Daoy (cell line): ENCODE results near the gene POLR2E. TPM values are rescaled to one million over a fixed set of nuclear protein-coding genes. Genes with fewer than 3 reads are reported as not detected.

Experiments used
- DNase-seq: peaks from one replicate; pipeline ENCODE4 v3.0.0-alpha.2; 2015; ENCODE audit warnings: low read depth
- total RNA-seq: library from RNA; depleted of rRNA; stranded (reverse); fragments of >200 nt; shearing (Covaris generic); gene quantifications from 2 replicates; pipeline ENCODE4 v1.2.3, GENCODE V29; 2014

The POLR2E gene
- total RNA-seq, 1 experiment from 2014 or later = 124 TPM

GRCh38 chr19:1081301-1082164 lies 13.6 kb downstream of the POLR2E start:
- no peak for DNase-seq

- DNase-seq = no peak
Measured at GRCh38 chr19:1080360-1081161, 14.6 kb downstream of the POLR2E start.

DNA sequence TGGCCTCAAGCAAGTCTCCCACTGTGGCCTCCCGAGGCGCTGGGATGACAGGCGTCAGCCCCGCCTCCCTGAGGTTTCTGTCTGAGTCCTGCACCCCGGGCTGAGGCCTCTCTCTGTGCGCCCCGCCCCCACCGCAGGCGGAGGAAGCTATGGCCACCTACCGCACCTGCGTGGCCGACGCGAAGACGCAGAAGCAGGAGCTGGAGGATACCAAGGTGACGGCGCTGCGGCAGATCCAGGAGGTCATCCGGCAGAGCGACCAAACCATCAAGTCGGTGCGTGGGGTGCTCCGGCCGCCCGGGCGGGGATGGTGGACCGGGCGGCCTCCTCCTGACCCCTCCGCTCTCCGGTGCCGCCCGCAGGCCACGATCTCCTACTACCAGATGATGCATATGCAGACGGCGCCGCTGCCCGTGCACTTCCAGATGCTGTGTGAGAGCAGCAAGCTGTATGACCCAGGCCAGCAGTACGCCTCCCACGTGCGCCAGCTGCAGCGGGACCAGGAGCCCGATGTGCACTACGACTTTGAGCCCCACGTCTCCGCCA lies 15.5 kb downstream of the POLR2E start:
- no peak for DNase-seq

- DNase-seq = peak; percentile 56
Measured at GRCh38 chr19:1076951-1077350, 18.2 kb downstream of the POLR2E start.

GRCh38 chr19:1076046-1076386 lies 19.2 kb downstream of the POLR2E start:
- DNase-seq = no peak

DNA sequence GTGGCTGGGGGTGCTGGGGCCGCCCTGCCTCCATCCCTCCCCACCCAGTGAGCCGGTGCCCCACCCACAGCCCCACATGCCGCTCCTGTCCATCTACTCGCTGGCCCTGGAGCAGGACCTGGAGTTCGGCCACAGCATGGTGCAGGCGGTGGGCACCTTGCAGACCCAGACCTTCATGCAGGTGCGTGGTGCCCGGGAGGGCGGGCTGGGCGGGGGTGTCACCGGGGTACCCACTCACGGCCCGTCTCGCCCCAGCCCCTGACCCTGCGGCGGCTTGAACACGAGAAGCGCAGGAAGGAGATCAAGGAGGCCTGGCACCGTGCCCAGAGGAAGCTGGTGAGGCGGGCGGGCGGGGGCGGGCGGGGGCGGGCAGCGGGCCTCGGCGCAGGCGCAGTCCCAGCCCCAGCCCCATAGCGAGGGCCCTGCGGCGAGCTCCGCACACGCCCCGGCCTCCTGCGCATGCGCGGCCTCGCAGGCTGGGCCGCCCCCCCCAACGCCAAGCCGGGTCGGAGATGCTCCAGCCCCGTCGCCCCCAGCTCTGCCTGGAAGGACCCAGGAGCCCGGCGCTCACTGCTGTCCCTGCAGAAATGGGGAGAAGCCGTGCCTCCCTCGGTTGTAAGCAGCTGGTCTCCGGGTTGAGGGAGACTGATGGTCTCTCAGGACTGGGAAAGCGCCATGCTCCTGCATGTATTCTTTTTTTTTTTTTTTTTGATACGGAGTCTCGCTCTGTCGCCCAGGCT lies 20.5 kb downstream of the POLR2E start:
- peak; percentile 91 for DNase-seq

DNA sequence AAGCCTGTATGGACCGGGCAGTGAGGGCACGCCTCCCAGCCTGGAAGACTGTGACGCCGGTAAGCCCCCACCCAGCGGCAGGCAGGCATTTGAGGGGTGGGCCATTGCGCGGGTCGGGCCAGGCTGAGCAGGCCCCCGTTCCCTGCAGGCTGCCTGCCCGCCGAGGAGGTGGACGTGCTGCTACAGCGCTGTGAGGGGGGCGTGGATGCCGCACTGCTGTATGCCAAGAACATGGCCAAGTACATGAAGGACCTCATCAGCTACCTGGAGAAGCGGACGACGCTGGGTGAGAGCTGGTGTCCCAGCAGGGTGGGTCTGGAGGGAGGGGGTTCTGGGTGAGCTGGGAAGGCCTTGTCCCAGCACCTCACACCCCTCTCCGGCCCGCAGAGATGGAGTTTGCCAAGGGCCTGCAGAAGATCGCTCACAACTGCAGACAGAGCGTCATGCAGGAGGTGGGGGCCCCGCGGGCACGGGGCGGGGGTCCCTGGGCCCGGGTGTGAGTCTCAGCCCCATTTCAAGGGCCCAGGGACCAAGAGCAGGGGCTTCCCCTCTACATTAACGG lies 21.1 kb downstream of the POLR2E start:
- DNase-seq = no peak

GRCh38 chr19:1073063-1073955 lies 21.9 kb downstream of the POLR2E start:
- no peak for DNase-seq

GRCh38 chr19:1072371-1073015 lies 22.7 kb downstream of the POLR2E start:
- DNase-seq = no peak

GRCh38 chr19:1070931-1071791 lies 24.0 kb downstream of the POLR2E start:
- no peak for DNase-seq

GRCh38 chr19:1070576-1070930 lies 24.6 kb downstream of the POLR2E start:
- DNase-seq = peak; percentile 51

GRCh38 chr19:1069009-1069779 lies 26.0 kb downstream of the POLR2E start:
- no peak for DNase-seq

DNA sequence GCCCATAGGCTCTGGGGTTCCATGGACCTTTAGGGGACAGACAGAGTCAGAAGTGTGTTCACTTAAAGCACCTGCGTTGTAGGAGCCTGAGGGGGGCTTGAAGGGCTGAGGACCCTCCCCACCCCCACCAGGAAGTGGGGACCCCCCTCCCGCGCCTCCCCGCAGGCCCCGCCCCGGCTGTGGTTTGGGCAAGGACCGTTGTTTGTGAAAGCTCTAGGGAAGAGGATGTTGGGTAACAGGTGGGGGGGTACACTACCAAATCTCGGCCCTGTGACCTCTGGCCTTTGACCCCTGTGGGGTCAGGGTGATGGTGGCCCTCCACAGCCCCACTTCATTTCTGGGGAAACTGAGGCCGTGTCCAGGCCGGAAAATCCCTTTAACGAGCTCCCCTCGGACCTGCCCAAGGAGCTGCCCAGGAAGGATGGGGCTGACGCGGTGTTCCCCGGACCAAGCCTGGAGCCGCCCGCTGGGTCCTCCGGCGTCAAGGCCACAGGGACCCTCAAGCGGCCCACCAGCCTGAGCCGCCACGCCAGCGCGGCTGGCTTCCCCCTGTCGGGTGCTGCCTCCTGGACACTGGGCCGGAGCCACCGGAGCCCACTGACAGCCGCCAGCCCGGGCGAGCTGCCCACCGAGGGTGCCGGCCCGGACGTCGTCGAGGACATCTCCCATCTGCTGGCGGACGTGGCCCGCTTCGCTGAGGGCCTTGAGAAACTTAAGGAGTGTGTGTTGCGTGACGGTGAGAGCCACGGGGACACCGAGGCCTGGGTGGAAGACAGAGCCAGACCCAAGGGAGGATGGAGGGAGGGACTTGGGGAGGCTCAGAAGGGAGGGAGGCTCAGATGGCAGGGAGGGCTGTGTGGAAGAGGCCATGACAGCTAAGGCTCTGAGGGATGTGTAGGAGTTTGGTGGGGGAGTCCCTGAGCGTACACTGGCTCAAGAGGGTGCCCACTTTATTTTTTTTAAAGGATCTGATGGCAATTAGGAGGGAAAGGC lies 26.9 kb downstream of the POLR2E start:
- DNase-seq = no peak

- DNase-seq = no peak
Measured at GRCh38 chr19:1067341-1067957, 27.7 kb downstream of the POLR2E start.

GRCh38 chr19:1066748-1067340 lies 28.3 kb downstream of the POLR2E start, which contains the start of gene ARHGAP45:
ARHGAP45 (plus strand) TSS chr19:1067167; CDS start chr19:1067406, 239 bp downstream.
- DNase-seq = no peak

DNA sequence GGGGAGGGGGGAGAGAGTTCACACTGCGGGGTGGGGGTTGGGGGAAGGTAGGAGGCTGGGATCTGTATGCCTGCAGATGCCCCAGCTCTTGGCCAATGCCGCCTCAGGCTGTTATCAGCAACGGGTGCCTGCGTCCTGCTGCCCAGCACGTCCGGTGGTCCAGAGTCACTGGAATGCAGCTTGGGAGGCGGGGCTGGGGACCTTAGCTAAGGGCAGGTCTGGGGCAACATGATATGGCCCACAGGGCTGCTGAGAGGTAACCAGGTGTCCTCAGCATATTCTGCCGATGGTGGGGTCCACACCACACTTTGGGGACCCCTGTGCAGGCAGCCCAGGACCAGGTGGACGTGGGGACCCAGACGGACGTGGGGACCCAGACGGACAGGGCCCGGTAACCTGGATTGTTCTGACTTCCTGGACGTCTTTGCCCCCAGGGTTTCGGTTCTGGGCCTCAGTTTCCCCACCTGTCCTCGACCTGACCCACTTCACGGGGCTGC lies 28.9 kb downstream of the POLR2E start:
- no peak for DNase-seq
